Omental fat pad (tissue), 4 donors: ENCODE measurements around the gene AJUBA. TPM values are rescaled to one million over a fixed set of nuclear protein-coding genes. Genes with fewer than 3 reads are reported as not detected.

Experiments used
- ATAC-seq: fragments of 150-250 bp; one replicate; pipeline ENCODE4 v1.9.1; 2016; ENCODE audit warnings: mild to moderate bottlenecking, moderate library complexity; ENCODE audit not compliant: low FRiP score
- DNase-seq: peaks from one replicate; pipeline ENCODE4 v3.0.0-alpha.2; 2019; ENCODE audit warnings: low spot score
- CTCF ChIP-seq, 3 donors: fragments of 450-650 bp; IDR thresholded peaks; one replicate each; pipeline ENCODE4 v1.5.1; 2016 to 2017; ENCODE audit warnings: antibody characterized with exemption in 3 of 3, mild to moderate bottlenecking in 3 of 3, moderate library complexity in 2 of 3
- total RNA-seq, 4 donors: library from RNA; depleted of rRNA; stranded (reverse); fragments of >200 nt; gene quantifications; one replicate each; pipeline ENCODE4 v1.1.0, GENCODE V29; 2016

AJUBA gene
- total RNA-seq, 4 donors from 2014 or later, result 4.0 to 13.4 (median 9.9) TPM

- ATAC-seq (no peak), DNase-seq (no peak)
- no peak for TF ChIP-seq CTCF (IDR thresholded peaks at IDR 0.05)
These were observed 50.2 kb downstream of the AJUBA start for GRCh38 chr14:22932146-22932545.

- TF ChIP-seq CTCF (IDR thresholded peaks at IDR 0.05), result no peak
- DNase-seq, result no peak
- peak; percentile 3 for ATAC-seq
These were observed 52.4 kb downstream of the AJUBA start for GRCh38 chr14:22929961-22930364.

GRCh38 chr14:22929104-22929960, 53.0 kb downstream of the AJUBA start, which contains the start of gene PRMT5:
Gene PRMT5, minus strand, starts transcription at chr14:22929376. Its CDS starts 15 bp downstream, at chr14:22929361.
- ATAC-seq, result peak; percentile 99
- DNase-seq, result peak; percentile 94

GRCh38 chr14:22928237-22929103, 53.9 kb downstream of the AJUBA start:
- ATAC-seq (no peak), DNase-seq (no peak)
- no peak for TF ChIP-seq CTCF (IDR thresholded peaks at IDR 0.05)

More at GRCh38 chr14:22929104-22929960, 53.0 kb downstream of the AJUBA start, which contains the start of gene PRMT5:
- TF ChIP-seq CTCF (IDR thresholded peaks at IDR 0.05), result no peak

- ATAC-seq (no peak), DNase-seq (no peak)
- TF ChIP-seq CTCF (IDR thresholded peaks at IDR 0.05), result no peak
These were observed 56.0 kb downstream of the AJUBA start for GRCh38 chr14:22926316-22926715.

- DNase-seq (no peak), ATAC-seq (no peak)
- no peak for TF ChIP-seq CTCF (IDR thresholded peaks at IDR 0.05)
These were observed 56.8 kb downstream of the AJUBA start for GRCh38 chr14:22925513-22925912.
